ENCODE measurements around the gene RAD52.

The RAD52 gene

DNA sequence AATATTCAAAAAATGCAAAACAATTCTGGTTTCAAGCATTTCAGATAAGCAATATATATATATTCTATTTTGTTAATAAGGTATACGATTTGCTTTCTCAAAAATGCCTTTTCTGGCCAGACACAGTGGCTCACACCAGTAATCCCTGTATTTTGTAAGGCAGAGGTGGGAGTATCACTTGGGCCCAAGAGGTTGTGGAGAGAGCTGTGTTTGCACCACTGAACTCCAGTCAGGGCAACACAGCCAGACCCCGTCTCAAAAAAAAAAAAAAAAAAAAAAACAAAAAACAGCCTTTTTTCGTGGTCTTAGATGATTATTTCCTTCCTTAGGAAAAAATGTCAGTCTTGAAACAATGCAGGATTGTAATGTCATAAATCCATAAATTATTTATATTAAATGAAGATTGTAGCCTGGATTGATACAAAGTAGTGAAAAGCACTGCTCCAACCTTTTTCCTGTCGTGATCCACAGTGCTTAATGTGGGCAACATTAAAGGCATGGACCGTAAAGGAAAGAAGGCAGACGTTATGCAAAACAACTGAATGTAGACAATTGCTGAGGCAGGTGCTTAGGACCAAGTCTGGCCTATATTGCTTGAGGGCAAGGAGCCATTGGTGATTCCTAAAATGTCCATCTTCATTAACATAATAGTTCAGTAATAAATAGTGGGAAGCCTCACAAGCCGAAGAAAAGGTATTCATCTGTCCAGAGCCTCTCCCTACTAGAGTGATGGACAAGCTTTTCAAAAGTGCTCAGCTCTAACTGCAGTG, 36.8 kb downstream of the RAD52 start:
- peak; percentile 91 for DNase-seq

DNA sequence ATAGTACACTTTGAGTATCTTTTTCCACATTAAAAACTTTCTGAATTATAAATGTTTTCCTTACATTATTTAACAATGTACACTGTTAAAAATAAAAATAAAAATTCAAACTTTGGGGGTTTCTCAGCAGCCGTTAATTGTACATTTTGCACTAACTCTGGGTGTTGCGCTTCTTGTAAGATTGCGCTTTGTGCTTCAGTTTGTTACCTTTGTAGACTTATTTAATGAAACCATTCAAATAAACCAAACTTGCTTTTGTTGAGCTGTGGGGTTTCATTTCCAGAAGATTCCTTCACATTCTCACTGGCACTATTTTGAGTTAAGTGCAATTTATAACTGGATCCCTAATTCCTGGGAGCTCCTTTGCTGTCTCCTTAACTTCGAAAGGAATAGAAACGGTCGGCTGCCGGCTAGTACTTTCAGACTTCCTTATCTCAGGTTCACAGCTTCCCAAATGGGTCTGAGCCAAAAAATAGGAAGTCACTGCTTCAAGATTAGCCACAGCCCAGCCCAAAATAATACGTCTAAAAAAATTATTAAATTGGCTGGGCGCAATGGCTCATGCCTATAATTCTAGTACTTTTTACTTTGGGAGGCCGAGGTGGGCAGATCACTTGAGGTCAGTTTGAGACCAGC, 38.2 kb downstream of the RAD52 start:
- no peak for DNase-seq

DNA sequence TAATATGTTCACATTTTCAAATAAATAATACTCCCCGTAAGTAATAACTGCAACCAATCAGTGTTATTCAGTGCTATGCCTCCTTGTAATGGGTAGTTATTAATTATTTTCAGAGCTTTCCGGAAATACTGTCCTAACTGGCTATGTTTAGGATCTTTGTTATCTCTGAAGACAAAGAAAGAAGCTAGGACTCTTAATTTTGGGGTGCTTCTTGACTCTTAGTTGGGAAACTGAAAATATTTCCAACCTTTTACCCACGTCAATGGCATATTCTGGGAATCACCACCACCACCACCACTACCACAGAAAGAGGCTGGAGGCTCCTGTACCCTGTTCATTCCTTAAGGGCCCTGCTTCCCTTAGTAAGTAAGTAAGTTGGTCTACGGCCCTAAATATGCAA, 39.1 kb downstream of the RAD52 start:
- no peak for DNase-seq

DNA sequence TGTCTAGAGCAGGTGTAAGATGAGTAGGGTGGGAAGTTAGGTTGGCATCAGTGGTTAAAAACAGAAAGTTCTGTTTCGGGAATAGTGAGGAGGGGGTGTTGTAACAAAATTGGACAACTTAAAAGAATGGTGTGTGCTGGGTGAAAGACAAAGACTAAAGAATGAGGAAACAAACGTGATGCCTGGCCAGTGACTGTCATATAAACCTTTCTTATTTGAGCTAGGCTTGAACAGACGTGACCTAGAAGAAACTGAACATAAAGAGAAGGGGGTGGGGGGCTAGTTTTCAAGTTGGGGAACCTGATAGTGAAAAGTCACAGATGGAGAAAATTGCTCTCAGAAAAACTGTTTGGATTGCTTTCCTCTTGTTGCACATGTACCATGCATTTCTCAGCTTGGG, 39.6 kb downstream of the RAD52 start:
- no peak for DNase-seq

DNA sequence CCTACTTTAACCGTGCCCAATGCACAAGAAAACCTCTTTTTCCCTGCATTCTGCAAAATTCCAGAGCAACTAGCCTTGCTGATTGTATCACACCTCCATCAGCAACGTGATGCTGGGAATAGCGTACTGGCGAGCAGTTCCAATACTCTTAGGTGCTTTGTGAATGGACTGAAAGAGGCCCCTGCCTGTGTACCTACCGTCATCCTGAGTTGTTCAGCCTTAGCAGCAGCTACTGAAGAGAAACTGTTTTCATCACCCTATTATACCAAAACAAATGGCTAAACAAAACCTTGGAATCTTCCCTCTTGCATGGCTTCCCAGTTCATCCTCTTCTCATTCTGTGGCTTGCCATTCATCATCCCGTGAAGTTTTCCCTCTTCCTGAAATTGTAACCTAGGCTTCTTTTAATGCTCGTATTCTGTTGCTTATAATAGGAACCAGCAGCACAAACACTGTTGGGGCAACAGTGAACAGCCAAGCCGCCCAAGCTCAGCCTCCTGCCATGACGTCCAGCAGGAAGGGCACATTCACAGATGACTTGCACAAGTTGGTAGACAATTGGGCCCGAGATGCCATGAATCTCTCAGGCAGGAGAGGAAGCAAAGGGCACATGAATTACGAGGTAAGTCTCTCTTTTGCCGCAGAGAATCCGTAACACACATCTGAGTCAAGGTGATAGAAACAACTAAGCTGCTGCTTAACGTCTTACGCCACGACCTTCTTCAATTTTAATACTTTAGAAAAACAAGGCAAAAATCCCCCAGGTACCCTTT, 41.9 kb downstream of the RAD52 start:
- no peak for DNase-seq

DNA sequence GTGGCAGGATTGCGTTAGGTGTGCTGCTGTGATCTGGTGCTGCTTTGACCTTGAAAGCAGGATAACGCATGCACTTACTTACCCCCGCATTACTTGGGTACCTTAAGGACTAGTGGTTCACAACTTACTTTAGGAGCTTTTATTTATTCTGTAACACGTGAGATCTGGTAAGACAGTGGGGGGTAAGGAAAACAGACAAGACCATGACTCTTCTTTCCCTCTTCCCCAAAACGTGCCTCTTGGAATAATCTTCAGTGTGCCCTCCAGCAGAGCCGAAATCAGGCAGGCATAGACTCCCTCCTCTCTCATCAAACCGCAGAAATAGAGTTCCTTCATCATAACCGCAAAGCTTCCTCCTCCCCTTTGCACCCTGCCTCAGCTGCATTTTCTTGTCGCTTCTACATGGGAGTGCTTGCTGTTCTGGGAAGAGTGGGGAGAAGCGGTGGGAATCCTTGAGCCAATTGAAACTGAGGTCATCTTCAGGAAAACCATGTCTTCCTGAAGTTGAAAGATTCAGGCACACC, 43.4 kb downstream of the RAD52 start:
- DNase-seq, result no peak

DNA sequence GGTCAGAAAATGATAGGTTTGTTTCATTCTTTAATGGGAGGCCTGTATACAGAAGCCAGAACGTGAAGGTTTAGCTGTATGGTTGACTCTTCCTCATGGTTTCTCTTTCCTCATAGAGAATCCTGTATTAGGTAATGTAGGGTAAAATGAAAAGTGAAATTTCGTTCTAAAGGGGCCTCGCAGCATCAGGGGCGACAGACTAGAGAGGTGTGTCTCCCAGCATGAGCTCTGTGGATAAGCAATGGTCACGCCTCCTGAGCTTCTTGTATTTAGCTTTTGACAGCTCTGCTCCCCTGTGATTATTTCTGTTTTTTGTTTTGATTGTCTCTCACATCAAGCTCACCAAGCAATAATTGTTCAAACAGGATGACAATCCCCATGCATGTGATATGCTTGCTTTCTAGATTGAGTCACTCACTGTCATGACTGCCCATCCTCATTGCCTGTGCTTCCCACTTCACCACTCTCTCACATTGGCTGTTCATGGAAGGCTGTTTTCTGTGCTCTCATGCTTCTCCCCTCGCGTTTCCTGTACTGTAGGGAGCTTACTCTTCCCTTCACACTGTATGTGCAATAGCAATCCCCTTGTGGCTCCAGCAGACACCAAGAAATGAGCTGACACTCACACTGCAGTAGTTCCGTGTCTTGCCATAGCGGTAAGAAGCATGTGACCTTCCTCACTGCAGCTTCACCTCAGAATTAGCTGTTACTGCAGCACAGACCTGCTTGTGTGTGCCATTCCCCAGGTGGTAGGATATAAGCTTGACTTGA, 44.0 kb downstream of the RAD52 start:
- DNase-seq, result no peak

DNA sequence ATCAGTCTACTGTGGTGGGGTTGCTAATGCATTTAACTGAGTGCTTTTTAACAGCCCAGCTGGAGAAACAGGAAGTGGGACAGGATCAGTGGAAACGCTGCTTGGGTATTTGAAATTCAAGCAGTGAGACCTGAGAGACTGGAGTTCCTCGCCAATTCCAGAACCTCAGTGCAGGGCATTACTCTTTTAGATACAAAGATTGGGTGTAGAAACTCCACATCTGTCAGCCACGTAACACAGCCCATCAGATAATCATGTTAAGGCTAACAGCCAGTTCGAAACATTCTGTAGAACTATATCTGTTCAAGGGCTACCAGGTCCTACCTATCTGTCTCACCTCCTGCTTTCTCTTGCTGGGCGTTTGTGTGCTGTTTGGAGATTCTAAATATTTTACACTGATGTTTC, 45.5 kb downstream of the RAD52 start:
- no peak for DNase-seq

DNA sequence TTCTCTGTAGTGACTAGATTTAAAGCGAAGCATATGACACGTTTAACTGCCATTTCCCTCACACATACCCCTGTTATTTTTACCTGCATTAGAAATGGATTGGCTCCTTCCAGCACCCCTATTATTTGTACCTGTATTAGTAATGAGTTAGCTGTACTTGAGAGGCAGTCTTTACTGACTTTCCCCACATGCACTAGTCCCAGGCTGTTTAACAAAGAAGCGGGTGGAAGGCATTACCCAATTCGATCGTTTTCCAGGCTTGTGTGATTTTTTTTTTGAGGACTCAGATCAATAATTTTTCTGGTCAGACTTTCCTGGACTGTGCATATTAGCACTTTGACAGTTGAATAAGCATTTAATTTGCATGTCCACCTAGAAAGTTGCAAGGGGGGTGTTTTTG, 46.4 kb downstream of the RAD52 start:
- DNase-seq, result no peak

DNA sequence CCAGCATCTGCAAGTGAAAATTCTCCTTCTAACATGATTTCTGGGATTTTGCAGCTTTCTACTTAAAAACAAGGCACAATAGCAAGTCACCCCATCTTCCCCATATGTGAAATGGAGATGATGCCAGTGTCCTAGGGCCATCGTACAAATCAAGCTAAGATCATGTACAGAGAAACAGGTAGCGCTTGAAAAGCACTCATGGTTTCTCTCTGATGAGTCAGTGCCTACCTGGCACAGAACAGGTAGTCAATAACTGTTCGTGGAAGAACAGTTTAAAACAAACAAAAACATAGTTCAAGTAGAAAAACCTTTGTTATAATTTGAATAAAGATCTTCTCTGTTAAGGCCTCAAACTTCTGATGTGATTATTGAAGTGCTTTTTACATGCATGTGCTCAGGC, 46.9 kb downstream of the RAD52 start:
- DNase-seq, result no peak

DNA sequence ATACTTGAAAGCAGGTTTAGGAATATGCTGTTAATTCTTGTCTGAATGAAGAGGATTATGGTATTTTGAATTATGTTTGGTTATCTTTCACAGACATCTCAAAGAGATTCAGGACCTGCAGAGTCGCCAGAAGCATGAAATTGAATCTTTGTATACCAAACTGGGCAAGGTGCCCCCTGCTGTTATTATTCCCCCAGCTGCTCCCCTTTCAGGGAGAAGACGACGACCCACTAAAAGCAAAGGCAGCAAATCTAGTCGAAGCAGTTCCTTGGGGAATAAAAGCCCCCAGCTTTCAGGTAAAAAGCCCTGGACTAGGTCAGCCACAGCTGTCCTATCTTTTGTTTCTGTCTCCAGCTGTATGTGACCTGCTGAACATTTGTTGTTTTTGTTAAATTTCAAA, 52.1 kb downstream of the RAD52 start:
- no peak for DNase-seq

DNA sequence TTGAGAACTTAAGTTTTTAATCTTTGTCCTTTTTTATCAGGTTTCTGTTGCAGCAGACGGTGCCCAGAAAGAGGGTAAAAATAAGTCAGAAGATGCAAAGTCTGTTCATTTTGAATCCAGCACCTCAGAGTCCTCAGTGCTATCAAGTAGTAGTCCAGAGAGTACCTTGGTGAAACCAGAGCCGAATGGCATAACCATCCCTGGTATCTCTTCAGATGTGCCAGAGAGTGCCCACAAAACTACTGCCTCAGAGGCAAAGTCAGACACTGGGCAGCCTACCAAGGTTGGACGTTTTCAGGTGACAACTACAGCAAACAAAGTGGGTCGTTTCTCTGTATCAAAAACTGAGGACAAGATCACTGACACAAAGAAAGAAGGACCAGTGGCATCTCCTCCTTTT, 53.5 kb downstream of the RAD52 start:
- no peak for DNase-seq

DNA sequence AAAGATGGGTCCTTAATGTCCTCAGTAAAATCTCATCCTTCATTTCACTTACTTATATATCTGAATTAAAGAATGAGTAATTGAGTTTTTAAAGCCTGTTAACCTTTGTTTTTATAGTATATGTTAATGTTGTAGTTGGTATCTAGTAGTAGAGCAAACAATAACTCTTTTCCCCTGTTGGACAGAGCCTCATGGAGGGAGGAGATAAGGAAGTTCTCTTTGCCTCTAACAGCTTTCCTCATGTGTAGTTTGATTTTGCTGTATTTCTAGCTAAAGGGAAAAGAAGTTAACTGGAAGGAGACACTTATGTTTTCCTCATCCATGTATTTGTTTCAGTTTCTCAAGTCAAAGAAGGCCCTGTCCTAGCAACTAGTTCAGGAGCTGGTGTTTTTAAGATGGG, 55.3 kb downstream of the RAD52 start:
- DNase-seq, result no peak

DNA sequence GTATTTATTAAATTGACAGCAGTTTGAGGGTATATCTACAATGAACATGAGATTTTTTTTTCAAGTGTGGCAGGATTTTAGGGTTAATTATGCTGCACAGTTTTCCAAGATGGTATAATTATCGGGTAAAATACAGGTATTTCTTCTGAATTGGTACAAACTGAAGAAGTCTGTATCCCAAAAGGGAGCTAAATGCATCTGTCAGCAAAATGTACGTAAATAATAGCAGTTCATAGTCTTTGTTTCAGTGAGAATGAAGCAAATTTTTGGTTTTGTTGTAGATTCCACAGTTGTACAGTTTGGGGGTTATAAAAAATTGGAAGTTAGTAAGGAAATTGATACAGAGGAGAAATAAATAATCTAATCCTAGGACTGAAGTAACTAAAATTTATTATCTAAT, 63.3 kb downstream of the RAD52 start:
- no peak for DNase-seq

DNA sequence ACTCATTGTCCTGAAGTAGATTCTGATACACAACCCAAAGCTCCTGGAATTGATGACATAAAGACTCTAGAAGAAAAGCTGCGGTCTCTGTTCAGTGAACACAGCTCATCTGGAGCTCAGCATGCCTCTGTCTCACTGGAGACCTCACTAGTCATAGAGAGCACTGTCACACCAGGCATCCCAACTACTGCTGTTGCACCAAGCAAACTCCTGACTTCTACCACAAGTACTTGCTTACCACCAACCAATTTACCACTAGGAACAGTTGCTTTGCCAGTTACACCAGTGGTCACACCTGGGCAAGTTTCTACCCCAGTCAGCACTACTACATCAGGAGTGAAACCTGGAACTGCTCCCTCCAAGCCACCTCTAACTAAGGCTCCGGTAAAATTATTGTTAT, 63.8 kb downstream of the RAD52 start:
- no peak for DNase-seq

DNA sequence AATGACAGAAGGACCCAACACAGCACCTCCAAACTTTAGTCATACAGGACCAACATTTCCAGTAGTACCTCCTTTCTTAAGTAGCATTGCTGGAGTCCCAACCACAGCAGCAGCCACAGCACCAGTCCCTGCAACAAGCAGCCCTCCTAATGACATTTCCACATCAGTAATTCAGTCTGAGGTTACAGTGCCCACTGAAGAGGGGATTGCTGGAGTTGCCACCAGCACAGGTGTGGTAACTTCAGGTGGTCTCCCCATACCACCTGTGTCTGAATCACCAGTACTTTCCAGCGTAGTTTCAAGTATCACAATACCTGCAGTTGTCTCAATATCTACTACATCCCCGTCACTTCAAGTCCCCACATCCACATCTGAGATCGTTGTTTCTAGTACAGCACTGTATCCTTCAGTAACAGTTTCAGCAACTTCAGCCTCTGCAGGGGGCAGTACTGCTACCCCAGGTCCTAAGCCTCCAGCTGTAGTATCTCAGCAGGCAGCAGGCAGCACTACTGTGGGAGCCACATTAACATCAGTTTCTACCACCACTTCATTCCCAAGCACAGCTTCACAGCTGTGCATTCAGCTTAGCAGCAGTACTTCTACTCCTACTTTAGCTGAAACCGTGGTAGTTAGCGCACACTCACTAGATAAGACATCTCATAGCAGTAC, 64.6 kb downstream of the RAD52 start:
- no peak for DNase-seq

DNA sequence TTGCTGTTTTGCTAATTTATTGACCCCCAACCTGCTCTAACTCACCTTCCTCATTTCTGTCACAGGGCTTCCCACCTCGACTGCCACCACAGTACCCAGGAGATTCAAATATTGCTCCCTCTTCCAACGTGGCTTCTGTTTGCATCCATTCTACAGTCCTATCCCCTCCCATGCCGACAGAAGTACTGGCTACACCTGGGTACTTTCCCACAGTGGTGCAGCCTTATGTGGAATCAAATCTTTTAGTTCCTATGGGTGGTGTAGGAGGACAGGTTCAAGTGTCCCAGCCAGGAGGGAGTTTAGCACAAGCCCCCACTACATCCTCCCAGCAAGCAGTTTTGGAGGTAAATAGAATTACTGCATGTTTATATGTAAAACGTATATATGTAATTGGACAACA, 68.8 kb downstream of the RAD52 start:
- DNase-seq, result no peak

DNA sequence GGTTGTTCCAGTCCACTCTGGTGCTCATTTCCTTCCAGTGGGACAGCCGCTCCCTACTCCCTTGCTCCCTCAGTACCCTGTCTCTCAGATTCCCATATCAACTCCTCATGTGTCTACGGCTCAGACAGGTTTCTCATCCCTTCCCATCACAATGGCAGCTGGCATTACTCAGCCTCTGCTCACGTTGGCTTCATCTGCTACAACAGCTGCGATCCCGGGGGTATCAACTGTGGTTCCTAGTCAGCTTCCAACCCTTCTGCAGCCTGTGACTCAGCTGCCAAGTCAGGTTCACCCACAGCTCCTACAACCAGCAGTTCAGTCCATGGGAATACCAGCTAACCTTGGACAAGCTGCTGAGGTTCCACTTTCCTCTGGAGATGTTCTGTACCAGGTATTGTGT, 69.9 kb downstream of the RAD52 start:
- DNase-seq, result no peak

DNA sequence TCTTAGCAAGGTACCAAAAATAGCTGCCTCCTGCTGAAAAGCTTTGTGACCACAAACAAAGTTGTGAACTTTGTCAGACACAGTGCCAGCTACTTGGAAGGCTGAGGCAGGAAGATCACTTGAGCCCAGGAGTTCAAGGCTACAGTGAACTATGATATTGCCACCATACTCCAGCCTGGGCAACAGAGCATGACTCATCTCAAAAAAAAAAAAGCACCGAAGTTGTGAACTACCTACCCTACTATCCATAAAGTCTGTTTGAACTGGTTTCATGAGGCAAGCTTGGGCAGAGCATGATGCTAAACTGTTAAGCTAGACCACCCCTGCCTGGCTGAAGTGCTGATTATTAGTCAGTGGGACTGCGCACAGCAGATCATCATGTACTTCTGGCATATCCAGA, 75.5 kb downstream of the RAD52 start:
- no peak for DNase-seq

DNA sequence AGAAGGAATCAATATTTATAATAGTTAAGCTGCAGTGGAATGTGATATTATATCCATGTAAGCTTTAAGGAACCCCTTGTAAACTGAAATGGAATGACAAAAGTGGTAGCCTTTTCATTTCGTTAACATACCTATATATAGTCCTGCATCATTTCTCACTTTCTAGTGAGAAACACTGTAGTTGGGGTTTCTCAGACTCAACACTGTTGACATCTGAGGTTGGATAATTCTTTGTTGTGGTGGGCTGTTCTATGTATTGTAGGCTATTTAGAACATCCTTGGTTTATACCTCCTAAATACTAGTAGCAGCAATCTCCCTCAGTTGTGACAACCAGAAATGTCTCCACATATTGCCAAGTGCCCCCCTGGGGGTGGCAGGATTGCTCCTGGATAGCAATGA, 79.1 kb downstream of the RAD52 start:
- no peak for DNase-seq

DNA sequence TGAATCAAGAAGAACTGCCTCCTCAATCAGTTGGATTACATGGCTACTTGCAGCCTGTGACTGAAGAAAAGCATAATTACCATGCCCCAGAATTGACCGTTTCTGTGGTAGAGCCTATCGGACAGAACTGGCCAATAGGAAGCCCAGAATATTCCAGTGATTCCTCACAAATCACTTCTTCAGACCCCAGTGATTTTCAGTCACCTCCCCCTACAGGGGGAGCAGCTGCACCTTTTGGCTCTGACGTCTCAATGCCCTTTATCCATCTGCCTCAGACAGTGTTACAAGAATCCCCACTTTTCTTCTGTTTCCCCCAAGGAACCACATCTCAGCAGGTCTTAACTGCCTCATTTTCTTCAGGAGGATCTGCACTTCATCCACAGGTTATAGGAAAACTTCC, 80.8 kb downstream of the RAD52 start:
- no peak for DNase-seq

DNA sequence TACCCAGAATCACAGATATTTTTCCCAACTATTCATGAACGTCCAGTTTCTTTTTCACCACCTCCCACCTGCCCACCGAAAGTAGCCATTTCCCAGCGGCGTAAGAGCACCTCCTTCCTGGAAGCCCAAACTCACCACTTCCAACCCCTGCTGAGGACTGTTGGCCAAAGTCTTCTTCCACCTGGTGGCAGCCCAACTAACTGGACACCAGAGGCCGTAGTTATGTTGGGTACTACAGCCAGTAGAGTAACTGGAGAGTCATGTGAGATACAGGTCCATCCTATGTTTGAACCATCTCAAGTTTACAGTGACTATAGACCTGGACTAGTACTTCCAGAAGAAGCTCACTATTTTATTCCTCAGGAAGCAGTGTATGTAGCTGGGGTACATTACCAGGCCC, 81.6 kb downstream of the RAD52 start:
- no peak for DNase-seq

DNA sequence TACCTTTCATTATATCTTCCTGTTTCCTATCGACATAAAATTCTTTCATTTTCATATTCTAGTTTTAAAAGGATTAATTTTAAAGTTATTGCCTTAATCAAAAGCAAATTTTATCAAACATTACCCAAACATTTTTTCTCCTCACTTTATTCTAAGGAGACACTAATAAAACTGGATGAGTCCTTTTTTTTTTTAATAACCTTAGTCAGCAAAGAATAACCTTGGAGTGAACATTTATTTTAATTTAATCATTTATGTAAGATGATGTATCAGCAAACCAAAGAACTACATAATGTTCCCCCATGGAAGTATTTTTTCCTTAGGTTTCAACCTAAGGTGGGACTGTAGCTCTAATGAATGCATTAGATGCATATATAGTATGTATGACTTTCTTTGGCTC, 83.9 kb downstream of the RAD52 start:
- DNase-seq, result no peak

Measured in NCI-H526 treated with DMSO at 0.1 percent for 48 hours (cell line).